T follicular helper cell (primary cell): ENCODE results near the gene PNPLA7.
"Not testable (repeated sequence)": the region's sequence is repeated elsewhere in the genome, so short reads cannot be mapped to it uniquely, and the experiment has no call there.

Experiments used
- DNase-seq: peaks from one replicate; pipeline ENCODE4 v3.0.0-alpha.2; 2020; ENCODE audit warnings: low read depth

Gene PNPLA7

DNA sequence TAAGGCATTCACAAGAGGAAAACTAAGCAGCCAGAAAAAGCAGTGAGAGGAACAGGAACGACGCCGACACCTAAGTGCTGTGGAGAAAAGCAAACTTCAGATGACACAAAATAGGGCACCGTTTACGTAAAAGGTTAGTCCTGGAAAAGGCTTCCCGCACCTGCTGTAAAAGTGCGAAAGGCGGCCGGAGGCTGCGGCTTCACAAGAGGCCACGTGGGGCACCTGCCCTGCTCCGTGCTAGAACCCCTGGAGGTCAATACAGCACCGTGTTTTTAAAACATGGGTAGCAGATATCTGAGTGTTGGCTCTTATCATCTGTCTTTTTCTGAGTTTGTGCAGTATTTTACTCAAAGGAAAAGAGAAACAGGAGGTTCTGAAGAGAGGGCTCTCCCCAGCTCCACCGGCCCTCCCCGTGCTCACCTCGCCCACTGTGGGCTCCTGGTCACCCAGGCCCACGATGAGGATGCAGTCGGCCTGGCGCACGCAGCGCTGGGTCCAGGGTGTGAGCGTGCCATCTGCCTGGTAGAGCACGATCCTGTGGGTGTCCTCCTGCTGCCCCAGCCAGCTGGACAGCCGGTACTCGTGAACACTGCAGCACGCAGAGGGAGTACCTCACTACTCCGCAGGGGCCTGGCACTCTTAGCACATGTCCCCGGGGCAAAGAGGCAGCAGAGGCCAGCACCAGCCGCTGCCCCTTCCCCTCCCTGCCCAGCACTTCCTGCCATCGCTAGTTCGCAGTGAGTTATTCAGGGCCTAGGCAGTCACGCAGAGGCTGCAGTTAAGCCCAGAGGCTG, 70.1 kb downstream of the PNPLA7 start:
- no peak for DNase-seq

GRCh38 chr9:137478962-137479861, 71.0 kb downstream of the PNPLA7 start:
- DNase-seq: no peak

GRCh38 chr9:137478613-137478961, 71.6 kb downstream of the PNPLA7 start:
- no peak for DNase-seq

DNA sequence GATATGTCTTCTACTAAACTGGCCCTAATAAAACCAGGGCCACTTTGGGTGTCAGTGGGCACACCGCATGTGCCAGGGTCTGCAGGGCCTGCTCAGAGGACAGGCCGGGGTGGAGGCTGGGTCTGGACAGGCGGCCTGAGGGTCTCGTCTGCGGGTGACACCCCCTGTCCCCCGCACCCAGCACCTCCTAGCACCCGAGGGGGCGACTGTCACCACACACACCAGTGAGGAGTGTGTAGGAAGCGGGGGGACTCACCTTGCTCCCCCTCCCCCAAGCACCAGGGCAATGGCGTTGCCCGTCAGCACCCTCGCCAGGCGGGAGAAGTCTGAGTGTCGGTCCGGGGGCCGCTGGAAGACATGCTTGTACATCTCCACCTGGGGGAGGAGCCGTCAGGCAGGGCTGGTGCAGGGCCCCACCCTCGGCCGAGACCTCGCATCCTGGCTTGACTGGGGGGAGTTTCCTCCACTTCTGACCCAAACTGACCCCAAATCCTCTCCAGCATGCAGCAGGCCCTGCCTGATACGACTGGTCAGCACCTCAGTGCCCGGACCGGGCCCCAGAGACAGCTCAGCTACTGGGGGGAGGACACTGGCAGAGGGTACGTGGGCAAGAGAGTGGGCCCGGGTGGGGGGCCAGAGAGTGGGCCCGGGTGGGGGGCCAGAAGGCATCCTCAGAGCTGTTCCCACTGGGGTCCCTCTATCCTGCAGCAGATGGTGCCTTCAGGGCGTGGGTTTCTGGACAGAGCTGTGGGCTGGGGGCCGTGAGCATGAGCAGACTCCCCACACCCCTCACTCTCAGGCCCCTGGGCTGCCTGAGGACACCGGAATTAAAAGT, 72.2 kb downstream of the PNPLA7 start:
- no peak for DNase-seq

DNA sequence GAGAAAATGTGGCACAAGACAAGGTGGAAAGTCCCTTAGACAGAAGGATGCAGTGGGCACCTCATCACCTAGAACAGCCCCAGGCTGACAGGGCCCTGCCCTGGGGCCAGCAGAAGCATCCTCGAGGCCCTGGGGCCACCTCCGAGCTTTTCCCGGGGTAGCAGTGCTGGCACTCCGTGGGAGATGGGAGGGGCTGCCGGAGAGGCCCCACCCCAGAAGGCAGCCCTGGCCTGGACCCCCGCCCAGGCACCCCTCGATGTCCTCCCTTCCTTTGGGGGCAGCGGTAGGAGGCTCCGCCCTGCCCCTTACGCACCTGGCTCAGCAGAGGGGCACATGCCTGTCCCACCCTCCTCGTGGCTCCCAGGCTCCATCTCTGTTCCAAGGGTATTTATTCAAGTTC, 73.3 kb downstream of the PNPLA7 start:
- no peak for DNase-seq

DNA sequence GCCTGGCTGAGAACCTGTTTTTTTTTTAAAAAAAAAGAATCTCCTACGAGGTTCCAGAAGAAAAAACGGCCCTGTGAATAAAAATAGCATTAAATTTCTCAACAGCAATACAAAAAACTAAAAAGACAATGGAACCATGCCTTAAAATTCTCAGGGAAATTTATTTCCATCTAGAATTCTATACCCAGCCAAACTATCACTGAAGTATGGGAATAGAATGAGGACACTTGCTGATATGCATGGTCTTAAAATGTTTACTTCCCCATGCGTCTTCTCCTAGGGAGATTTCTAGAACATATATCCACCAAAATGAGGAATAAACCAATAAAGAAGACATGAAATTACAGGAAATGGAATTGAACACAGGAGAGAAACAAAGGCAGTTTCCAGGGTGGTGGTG, 74.5 kb downstream of the PNPLA7 start:
- no peak for DNase-seq

DNA sequence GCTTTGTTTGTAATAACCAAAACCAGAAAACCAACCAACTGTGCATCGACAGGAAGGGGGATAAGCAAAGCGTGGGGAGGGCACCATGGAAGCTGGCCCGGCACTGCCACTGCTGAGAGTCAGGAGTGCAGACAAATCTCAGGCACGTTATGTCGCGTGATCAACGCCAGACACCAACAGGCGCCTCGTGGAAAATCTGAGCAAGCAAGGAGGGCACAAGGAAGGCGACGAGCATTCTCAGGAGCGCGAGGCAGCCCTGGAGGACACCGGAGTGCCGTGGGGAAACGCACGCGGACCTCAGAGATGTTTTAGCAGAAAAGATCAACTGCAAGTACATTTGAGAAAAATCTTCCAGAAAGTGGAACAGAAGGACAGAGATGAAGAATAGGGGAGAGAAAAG, 75.9 kb downstream of the PNPLA7 start:
- no peak for DNase-seq

GRCh38 chr9:137470785-137471184, 79.4 kb downstream of the PNPLA7 start:
- DNase-seq: no peak

GRCh38 chr9:137467896-137468295, 82.3 kb downstream of the PNPLA7 start:
- no peak for DNase-seq

DNA sequence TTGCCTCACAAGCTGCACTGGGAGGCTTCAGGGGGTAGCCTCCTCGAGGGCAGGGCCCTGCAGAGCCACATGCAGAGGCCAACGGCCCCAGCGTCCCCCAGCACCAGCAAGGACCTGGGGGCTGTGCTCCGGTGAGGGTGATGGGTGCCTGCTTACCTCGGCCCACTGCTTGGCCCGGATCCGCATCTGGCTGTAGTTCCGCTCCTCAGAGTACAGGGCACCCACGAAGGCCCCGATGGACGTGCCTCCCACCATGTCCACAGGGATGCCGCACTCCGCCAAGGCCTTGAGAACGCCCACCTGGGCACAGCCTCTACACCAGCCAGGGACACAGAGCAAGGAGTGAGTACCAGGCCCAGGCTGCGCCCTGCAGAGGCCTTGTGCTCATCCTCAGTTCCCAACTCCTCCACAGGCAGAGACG, 83.0 kb downstream of the PNPLA7 start:
- no peak for DNase-seq

- DNase-seq: not testable (repeated sequence)
Measured at GRCh38 chr9:137466389-137467085, 83.7 kb downstream of the PNPLA7 start.

GRCh38 chr9:137465720-137466388, 84.3 kb downstream of the PNPLA7 start:
- no peak for DNase-seq

DNA sequence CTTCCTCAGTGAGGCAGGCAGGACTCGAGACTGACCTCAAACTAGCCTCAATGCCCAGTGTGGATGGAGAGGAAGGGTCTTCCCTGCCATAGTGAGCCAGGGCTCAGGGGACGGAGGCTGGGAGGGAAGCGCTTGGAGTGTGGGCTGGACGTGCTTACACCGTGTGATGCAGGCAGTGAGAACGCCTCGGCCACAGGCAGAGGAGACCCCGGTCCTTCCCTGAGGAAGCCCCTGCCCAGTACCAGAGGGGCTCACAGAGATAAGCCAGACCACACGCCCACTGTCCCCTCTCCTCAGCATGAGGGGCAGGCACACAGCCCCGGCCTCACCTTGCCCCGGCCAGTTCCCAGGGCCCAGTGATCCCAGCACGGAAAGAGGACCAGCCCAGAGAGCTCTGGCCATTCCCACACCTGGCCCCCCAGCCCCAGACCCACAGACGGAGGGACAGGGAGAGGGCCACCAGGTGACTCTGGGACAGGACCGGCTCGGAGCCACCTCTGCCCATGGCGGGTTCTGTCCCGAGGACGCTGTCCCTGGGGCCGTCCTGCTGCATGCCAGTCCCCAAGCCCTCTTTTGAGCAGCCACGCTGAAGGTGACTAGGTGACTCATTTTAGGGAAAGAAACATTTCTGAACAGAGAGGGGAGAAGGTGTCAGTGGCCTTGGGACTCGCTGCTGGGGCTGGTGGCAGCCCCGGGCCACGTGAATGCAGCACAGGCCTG, 85.0 kb downstream of the PNPLA7 start:
- DNase-seq: no peak

DNA sequence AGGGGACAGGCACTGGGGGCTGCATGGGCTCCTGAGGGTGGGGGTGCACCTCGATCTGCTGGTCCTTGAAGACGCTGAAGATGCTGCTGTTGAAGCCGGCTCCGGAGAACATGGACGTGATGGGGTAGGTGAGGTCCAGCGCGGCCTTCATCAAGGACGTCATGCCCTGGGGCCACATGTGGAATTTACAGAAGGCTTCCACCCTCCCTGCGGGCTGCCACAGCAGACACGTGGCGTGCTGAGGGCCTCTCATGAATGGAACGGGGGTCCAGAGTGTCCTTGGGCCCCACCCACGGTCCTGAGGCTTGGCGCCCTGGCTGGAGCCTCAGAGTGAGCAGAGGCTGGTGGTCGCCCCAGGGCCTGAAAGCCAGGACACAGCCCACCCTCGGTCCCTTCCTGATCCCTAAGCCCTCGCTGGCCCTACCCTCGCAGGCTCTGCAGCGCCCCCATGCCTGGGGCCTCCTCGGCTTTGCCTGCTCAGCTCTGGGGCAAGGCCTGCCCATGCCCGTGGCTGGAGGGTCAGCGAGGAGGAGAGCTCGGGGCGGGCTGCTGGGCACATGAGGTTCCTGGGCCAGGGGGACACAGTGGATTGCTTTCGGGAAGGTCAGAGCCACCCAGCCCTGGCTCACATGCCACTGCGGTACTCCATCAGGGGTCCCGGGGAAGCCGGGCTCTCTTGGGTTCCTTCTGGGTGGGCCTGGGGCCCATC, 85.8 kb downstream of the PNPLA7 start:
- no peak for DNase-seq

DNA sequence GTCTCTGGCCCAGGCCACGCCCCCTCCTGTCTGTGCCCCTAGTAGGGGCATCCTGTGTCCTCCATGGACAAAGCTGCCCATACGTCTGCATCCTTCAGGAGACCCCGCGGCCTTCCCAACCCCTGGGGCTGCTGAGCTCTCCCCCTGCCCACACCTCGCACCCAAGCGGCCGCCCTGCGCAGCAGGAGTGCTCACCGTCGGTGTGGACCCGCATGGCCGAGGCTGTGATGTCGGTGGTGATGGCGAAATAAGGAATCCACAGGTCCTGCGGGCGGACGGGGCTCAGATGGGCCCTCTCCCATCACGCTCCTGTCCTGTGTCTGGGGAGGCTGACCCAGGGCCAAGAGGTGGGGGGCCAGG, 86.3 kb downstream of the PNPLA7 start:
- no peak for DNase-seq

DNA sequence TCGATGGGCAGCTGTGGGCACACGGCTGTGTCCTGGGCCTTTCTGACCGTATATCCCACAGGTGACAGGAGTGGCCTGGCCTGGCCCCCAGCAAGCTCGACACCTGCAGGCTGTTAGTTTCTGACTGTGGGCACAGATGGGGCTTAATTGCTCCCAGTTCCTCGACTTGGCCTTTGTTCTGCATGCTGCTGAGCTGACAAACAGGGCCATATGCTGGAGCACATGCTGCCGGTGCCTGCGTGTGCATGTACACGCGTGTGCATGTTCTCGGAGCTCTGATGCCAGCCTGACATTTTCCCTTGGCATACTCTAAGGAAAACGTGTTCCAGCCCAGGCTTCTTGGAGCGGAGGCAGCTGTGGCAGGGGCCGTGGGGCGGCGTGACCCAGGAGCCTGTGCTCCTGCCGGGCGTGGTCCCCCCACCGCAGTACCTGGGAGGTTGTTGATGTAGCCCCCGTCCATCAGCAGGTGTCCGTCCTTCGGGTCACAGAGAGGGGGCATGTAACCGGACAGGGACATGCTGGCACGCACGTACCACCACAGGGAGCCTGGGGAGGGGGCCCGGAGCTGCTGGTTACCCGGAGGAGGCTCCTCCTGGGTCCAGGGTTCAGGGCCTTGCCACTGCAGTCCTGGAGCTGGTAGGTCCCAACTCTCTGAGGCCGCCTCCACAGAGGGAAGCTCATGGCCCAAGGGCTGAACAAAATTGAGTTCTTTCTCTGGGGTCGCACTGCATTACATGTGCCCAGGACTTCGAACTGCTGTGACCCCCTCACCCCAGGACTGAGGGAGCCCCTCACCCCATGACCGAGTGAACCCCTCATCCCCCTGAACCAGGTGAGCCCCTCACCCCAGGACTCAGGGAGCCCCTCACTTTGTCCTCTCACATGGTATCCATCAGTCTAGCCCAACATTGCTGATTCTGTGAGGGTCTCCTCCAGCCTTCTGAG, 86.9 kb downstream of the PNPLA7 start:
- no peak for DNase-seq

GRCh38 chr9:137462396-137462985, 87.7 kb downstream of the PNPLA7 start:
- DNase-seq: no peak

DNA sequence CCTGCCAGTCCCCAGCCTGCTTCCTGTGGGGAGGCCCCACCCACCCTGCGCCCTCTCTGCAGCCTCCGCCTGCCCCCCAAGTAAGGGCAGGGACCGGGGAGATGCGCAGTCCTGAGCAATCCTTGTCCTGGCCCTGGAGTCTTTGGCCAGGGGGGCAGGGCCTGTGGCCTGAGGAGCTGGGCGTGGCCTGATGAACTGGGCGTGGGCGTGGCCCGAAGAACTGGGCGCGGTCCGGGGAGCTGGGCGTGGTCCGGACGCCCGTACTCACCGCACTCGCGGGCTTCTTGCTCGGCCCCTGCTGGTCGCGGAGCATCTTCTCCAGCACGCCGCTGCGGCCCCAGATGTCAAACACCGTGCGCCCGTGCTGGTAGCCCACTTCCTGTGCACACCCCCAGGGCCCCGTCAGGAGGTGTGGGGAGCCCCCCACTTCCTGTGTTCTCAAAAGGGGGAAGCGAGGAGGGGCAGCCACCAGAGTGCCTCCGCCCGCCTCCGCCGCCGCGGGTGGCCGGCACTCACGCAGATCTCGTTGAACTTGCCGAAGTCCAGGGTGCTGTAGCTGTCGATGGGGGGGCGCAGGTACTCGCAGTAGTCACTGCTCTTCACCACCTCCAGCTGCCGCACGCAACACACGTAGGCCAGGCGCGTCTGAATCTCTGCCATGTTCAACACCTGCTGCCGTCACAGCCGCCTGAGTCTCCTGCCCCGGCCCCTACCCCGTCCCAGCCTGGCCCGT, 88.4 kb downstream of the PNPLA7 start:
- peak; percentile 51 for DNase-seq
